Retinal pigment epithelial cell (primary cell): Measurements from ENCODE around the gene ANGPTL4.

Experiments
- DNase-seq: peaks from one replicate; pipeline ENCODE4 v3.0.0-alpha.2; 2010; ENCODE audit warnings: low read depth
- H3K4me3 ChIP-seq: 2 replicates; pipeline ENCODE4 v1.5.1; 2011; ENCODE audit warnings: mild to moderate bottlenecking, low read length, control low read depth, moderate library complexity
- TF ChIP-seq, protein P1 (sequence below): conservative IDR thresholded peaks from 2 replicates; pipeline ENCODE4 v1.5.1; 2011; ENCODE audit warnings: low read depth, low read length, control low read depth, inconsistent platforms

ANGPTL4 gene

DNA sequence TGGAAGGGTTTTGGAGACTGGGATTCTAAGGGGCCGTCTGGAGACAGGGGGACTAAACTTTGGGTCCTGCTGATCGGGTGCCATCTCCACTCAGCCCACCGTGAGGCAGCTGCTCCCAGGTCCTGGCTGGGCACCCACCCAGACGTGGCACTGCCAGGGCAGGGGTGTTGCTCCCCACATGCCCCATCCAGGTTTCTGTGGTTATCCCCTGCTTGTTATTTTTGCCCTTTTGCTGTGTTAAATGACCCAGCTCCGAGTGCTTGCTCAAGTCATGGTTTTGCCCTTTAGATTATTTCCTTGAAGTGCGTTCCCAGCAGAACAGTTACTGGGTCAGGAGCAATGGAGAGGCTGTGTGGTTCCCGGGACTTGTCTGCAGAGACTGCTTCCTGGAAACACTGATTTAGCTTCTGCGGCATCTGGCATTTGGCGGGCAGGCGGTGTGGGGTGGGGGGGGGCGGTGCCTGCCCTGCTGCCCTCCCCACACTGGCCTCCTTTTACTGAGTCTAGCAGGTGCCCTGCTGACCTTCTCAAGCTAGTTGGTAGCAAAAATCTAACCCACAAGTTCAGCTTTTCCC is 28.1 kb downstream of the ANGPTL4 start:
- TF ChIP-seq, protein P1, sequence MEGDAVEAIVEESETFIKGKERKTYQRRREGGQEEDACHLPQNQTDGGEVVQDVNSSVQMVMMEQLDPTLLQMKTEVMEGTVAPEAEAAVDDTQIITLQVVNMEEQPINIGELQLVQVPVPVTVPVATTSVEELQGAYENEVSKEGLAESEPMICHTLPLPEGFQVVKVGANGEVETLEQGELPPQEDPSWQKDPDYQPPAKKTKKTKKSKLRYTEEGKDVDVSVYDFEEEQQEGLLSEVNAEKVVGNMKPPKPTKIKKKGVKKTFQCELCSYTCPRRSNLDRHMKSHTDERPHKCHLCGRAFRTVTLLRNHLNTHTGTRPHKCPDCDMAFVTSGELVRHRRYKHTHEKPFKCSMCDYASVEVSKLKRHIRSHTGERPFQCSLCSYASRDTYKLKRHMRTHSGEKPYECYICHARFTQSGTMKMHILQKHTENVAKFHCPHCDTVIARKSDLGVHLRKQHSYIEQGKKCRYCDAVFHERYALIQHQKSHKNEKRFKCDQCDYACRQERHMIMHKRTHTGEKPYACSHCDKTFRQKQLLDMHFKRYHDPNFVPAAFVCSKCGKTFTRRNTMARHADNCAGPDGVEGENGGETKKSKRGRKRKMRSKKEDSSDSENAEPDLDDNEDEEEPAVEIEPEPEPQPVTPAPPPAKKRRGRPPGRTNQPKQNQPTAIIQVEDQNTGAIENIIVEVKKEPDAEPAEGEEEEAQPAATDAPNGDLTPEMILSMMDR: no peak
- DNase-seq: no peak
- H3K4me3 ChIP-seq: no peak overlapping the region

DNA sequence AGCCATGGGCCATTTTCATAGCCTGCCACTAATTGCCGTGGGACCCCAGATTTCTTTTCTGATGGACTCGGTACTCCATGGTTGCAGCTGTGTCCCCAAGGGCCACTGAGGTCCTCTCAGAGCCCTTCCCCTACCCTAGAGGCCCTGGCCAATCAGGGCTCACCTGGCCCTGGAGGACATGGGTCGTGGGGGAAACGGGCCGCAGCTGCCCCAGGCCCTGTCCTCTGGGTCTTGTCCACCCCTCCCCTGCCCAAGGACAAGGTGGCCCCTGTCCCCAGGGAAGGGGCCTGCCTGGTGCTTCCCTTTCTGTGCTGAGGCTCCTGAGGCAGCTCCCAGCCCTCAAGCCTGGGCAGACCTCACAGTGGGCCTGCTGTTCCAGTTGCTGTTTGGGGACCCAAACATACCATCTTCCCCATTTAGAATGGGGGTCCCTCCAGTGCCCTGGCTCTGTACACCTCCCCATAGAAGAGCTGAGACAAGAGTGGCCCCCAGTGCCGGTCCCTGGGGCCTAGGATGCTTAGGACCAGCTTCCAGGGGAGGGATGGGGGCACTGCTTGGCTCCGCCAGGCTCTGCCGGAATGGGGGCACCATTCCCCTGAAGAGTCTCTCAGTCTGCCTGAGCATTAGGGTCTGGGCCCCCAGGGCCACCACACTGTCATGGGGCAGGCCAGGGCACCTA is 29.4 kb downstream of the ANGPTL4 start:
- TF ChIP-seq, protein P1: no peak
- no peak overlapping the region for H3K4me3 ChIP-seq
- no peak for DNase-seq

DNA sequence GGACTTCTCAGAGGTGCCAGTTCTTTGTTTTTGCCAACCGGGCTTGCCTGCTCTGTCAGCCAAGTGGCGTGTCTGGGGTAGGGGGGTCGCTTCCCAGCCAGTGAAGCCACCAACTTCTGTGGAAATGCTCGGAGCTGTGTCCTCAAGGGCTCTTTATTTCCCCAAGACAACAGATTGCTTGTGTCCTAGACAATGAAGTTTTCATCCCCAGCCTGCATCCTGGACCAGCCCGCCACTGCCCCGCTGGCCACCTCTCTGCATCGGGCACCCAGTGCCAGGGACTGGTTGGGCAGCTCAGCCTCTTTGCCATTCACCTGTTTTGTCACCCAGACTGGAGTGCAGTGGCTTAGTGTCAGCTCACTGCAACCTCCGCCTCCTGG is 29.9 kb downstream of the ANGPTL4 start:
- H3K4me3 ChIP-seq: no peak overlapping the region
- TF ChIP-seq, protein P1: no peak
- DNase-seq: no peak

DNA sequence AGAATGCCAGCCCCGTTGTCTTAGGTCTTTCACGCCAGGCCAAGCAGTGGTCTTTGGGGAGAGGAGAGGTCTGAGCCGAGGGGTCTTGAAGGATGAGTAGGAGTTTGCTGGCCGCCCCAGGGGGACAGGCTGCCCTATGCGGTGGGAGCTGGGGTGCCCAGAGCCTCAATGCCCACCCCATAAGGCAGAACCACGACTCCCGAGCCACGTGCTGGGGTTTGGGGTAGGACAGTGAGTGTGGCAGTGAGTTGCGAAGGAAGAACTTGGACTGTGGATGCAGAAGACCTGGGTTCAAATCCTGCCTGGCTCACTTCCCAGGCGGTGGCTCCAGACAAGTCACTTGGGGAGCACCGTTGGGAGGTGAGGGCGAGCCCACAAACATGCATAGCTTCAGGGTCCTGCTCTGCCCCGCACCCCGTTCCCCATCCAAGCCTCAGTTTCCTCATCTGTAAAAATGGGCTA is 31.7 kb downstream of the ANGPTL4 start:
- TF ChIP-seq, protein P1: no peak
- no peak for DNase-seq
- no peak overlapping the region for H3K4me3 ChIP-seq

DNA sequence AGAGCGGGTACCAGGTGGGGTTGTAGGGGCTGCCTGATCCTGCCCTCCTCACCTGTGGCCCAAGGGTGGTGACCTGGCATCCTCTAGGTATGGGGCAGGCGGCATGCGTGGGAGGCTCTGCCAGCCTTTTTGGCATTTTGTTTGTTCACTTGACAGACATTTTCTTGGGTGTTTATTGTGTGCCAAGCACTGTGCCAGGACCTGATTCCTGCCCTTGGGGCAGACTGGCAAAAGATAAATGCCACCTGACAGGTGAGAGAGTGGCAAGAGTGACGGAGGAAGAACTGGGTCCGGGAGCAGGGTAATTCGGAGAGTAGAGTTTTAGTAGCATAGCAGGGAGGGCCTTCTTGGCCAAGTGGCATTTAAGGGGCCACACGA is 32.2 kb downstream of the ANGPTL4 start:
- DNase-seq: no peak
- TF ChIP-seq, protein P1: no peak
- no peak overlapping the region for H3K4me3 ChIP-seq

DNA sequence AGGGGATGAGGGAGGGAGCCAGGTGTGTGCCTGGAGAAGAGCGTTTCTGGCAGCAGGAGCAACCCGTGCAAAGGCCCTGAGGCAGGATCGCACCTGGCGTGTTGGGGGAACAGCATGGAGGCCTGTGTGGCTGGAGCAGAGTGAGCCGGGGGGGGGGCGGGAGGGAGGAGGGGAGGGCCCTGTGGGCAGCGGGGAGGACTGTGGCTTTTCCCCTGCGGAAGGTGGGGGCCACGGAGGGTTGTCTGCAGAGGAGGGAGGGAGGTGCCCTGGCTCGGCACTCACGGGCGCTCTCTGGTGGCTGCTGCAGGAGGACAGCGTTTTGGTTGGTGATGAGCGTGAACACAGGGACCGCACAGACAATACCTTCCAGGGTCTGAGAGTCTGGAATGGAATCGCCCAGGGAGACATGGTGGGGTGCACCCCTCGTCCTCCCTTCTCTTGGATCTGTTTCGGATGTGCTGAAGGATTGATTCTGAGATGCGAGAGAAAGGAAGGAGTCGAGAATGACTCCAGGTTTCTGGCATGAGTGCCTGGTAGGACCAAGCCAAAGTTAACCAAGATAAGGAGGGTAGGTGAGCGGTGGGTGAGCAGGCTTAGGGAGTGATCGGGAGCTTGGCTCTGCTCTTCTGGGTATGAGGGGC is 32.7 kb downstream of the ANGPTL4 start:
- no peak for DNase-seq
- no peak overlapping the region for H3K4me3 ChIP-seq
- TF ChIP-seq, protein P1: peak; percentile 72

DNA sequence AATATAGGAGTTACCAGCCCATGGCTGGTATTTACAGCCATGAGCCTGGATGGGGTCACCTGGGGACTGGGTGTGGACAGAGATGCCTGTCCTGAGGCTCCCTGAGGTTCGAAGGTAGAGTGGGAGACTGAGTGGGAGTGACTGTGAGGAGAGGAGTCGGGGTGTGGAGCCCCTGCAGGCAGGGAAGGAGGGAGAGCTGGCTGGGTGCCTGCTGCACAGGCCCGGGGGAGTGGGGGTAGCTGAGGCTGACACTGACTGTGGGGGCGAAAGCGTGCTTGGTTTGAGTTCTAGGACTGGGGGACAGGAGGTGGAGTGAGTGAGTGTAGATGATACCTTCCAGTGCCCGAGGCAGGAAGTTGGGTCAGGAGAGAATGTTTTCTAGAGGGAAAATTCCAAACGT is 33.3 kb downstream of the ANGPTL4 start:
- TF ChIP-seq, protein P1: no peak
- H3K4me3 ChIP-seq: no peak overlapping the region
- DNase-seq: no peak
